Endothelial cell of umbilical vein (primary cell): ENCODE results near the gene ABAT. TPM values are rescaled to one million over a fixed set of nuclear protein-coding genes. Genes with fewer than 3 reads are reported as not detected.

Experiments
- BruUV-seq: library from RNA; stranded (reverse); fragments of 400-500 nt; replicated peaks from 2 replicates; lab custom pipeline; 2021; lab: Mats Ljungman, UMichigan
- CTCF ChIA-PET: fragments of 300-600, 350-600 bp; sonication (Branson Sonifier 250); formaldehyde crosslinking; loops from one replicate; lab custom pipeline; 2021; ENCODE audit warnings: antibody characterized with exemption, inconsistent platforms; lab: Charles Lee
- POLR2A ChIA-PET: fragments of 300-600, 350-600 bp; sonication (Branson Sonifier 250); formaldehyde crosslinking; loops from one replicate; lab custom pipeline; 2021; ENCODE audit warnings: antibody characterized with exemption, inconsistent platforms; lab: Charles Lee
- DNase-seq: peaks from one replicate; pipeline ENCODE4 v3.0.0-alpha.2; 2011; ENCODE audit warnings: low read depth, low spot score
- FAIRE-seq: peaks from 2 replicates; lab custom pipeline; 2011; peaks lifted over from hg19 to GRCh38; lab: Jason Lieb, UNC
- H2AFZ ChIP-seq: 2 replicates; pipeline ENCODE4 v1.6.0; 2012; ENCODE audit warnings: low read depth, low read length, control low read depth, inconsistent platforms
- H3K27ac ChIP-seq: 2 replicates; pipeline ENCODE4 v1.5.1; 2011; ENCODE audit warnings: low read depth, mild to moderate bottlenecking, control low read depth, low read length, moderate library complexity; ENCODE audit not compliant: insufficient read depth
- H3K27me3 ChIP-seq, 2 experiments: 2 replicates each; pipeline versions ENCODE4 v1.6.0 to v1.6.1; 2011; ENCODE audit warnings: low read length in 2 of 2, mixed read lengths in 1 of 2; ENCODE audit not compliant: control insufficient read depth in 2 of 2, insufficient read depth in 2 of 2
- H3K36me3 ChIP-seq, 2 experiments: 2 replicates in 1 of 2; 3 replicates in 1 of 2; pipeline ENCODE4 v1.5.1; 2011; ENCODE audit warnings: low read length in 2 of 2, mild to moderate bottlenecking in 1 of 2, moderate library complexity in 1 of 2; ENCODE audit not compliant: control insufficient read depth in 2 of 2, insufficient read depth in 2 of 2; ENCODE audit errors: extremely low read depth in 1 of 2
- H3K4me1 ChIP-seq: 3 replicates; pipeline ENCODE4 v1.5.1; 2011; ENCODE audit warnings: mild to moderate bottlenecking, low read length; ENCODE audit not compliant: control insufficient read depth, insufficient read depth; ENCODE audit errors: extremely low read depth
- H3K4me2 ChIP-seq: 2 replicates; pipeline ENCODE4 v1.6.1; 2011; ENCODE audit warnings: low read length, control low read depth, mixed read lengths; ENCODE audit not compliant: insufficient read depth
- H3K4me3 ChIP-seq, 3 experiments: fragments of 200-600 bp in 1 of 3; sonication (generic), shearing (Covaris generic) in 1 of 3; replicated peaks in 1 of 3; 2 replicates each; pipeline ENCODE4 v1.5.1; 2011 to 2016; ENCODE audit warnings: control low read depth in 3 of 3, low read length in 3 of 3, mild to moderate bottlenecking in 2 of 3, inconsistent platforms in 1 of 3, low read depth in 1 of 3, moderate library complexity in 1 of 3; ENCODE audit not compliant: insufficient read depth in 1 of 3
- H3K79me2 ChIP-seq: 2 replicates; pipeline ENCODE4 v1.6.0; 2012; ENCODE audit warnings: low read length, inconsistent platforms; ENCODE audit not compliant: control insufficient read depth, insufficient read depth
- H3K9ac ChIP-seq: replicated peaks from 2 replicates; pipeline ENCODE3; 2011; ENCODE audit warnings: low read length, control low read depth; ENCODE audit not compliant: insufficient read depth; ENCODE audit errors: extremely low read depth
- H3K9me1 ChIP-seq: replicated peaks from 3 replicates; pipeline ENCODE4 v1.6.0; 2011; ENCODE audit warnings: mild to moderate bottlenecking, low read length; ENCODE audit not compliant: control insufficient read depth, insufficient read depth; ENCODE audit errors: extremely low read depth
- H3K9me3 ChIP-seq: replicated peaks from 2 replicates; pipeline ENCODE4 v1.5.1; 2012; ENCODE audit warnings: low read length, inconsistent platforms; ENCODE audit not compliant: control insufficient read depth, insufficient read depth
- H4K20me1 ChIP-seq: replicated peaks from 2 replicates; pipeline ENCODE3; 2011; ENCODE audit warnings: mild to moderate bottlenecking, low read length; ENCODE audit not compliant: control insufficient read depth, insufficient read depth; ENCODE audit errors: extremely low read depth
- EZH2 ChIP-seq: IDR thresholded peaks from 2 replicates; pipeline ENCODE4 v1.6.1; 2012; ENCODE audit warnings: borderline replicate concordance, low read depth, mild to moderate bottlenecking, moderate library complexity, low read length, inconsistent platforms; ENCODE audit not compliant: severe bottlenecking
- FOS ChIP-seq: IDR thresholded peaks from 2 replicates; pipeline ENCODE4 v1.6.1; 2011; ENCODE audit warnings: mild to moderate bottlenecking, low read length, moderate library complexity, borderline replicate concordance; ENCODE audit not compliant: insufficient read depth
- GATA2 ChIP-seq: IDR thresholded peaks from 2 replicates; pipeline ENCODE4 v1.7.0; 2011; ENCODE audit warnings: low read depth, mild to moderate bottlenecking, moderate library complexity, mixed read lengths, low read length; ENCODE audit not compliant: insufficient read length, insufficient read depth
- JUN ChIP-seq: IDR thresholded peaks from 2 replicates; pipeline ENCODE4 v1.6.1; 2011; ENCODE audit warnings: borderline replicate concordance, low read depth; ENCODE audit not compliant: insufficient read length, insufficient read depth
- MAX ChIP-seq: IDR thresholded peaks from 2 replicates; pipeline ENCODE4 v1.6.1; 2011; ENCODE audit not compliant: insufficient read depth, insufficient read length
- MYC ChIP-seq: IDR thresholded peaks from one replicate; pipeline ENCODE4 v1.6.1; 2011; ENCODE audit warnings: mild to moderate bottlenecking, low read depth, low read length
- POLR2A ChIP-seq: IDR thresholded peaks from 2 replicates; pipeline ENCODE4 v1.6.1; 2012; ENCODE audit warnings: low read depth, mild to moderate bottlenecking, control low read depth, low read length
- POLR2AphosphoS5 ChIP-seq: IDR thresholded peaks from 2 replicates; pipeline ENCODE4 v1.6.1; 2012; ENCODE audit warnings: low read depth, mild to moderate bottlenecking, control low read depth, low read length, moderate library complexity; ENCODE audit not compliant: insufficient read depth
- dilution Hi-C: fragments of 300-500 bp; cut with MboI; formaldehyde crosslinking; loops from one replicate; pipeline ENCODE4 v1.15.0; 2019; ENCODE audit warnings: low sequenced_read_pairs; ENCODE audit not compliant: extremely low pct_ligation_motif_present
- intact Hi-C: fragments of 100-400 bp; cut with micrococcal nuclease; formaldehyde crosslinking; loops from one replicate; pipeline ENCODE4 v1.10.0; 2022
- polyA plus RNA-seq, 4 experiments: library from polyadenylated mRNA; depleted of rRNA in 3 of 4; stranded (reverse) in 3 of 4; unstranded in 1 of 4; fragments of >200 nt; gene quantifications; 2 replicates each; pipeline versions ENCODE4 v1.2.1 to v1.2.3, GENCODE V29; 2011 to 2012; ENCODE audit warnings: missing spikeins in 1 of 4
- total RNA-seq: library from RNA; stranded (reverse); gene quantifications from 2 replicates; pipeline ENCODE4 v1.2.3, GENCODE V29; 2021
- TF ChIP-seq, protein P1 (sequence below), 2 donors: IDR thresholded peaks; 1 replicate in 1 of 2; 2 replicates in 1 of 2; pipeline ENCODE4 v1.5.1; 2011; ENCODE audit warnings: low read length in 2 of 2, mild to moderate bottlenecking in 2 of 2, moderate library complexity in 2 of 2, control low read depth in 1 of 2, inconsistent platforms in 1 of 2, low read depth in 1 of 2; ENCODE audit not compliant: insufficient read depth in 1 of 2; ENCODE audit errors: extremely low read depth in 1 of 2

The ABAT gene
- total and polyA plus RNA-seq, 2 donors (not counting 3 experiments of a cell fraction or from before 2014, with no cell fraction given): 1.3 to 1.4 TPM

- peaks cover 18% of the 10 kb centered on the region for H3K4me1 ChIP-seq
- H3K27me3 ChIP-seq: no peaks in the 10 kb centered on the region
- intact Hi-C loops (no loop called here), dilution Hi-C loops (no loop called here)
- H3K4me2 ChIP-seq: no peak overlapping the region
- DNase-seq (no peak), FAIRE-seq (no peak)
- BruUV-seq: no TSS peak
- H3K9me3 ChIP-seq: no peaks in the 10 kb centered on the region
- no peak overlapping the region for H3K9ac ChIP-seq
- no peak overlapping the region for H3K27ac ChIP-seq
- CTCF ChIA-PET: interaction anchor here (1.0 kb wide), 1 partner anchor 49 kb away, joined by 3 read pairs; no protein-coding TSS in a partner anchor
- TF ChIP-seq, protein P1, sequence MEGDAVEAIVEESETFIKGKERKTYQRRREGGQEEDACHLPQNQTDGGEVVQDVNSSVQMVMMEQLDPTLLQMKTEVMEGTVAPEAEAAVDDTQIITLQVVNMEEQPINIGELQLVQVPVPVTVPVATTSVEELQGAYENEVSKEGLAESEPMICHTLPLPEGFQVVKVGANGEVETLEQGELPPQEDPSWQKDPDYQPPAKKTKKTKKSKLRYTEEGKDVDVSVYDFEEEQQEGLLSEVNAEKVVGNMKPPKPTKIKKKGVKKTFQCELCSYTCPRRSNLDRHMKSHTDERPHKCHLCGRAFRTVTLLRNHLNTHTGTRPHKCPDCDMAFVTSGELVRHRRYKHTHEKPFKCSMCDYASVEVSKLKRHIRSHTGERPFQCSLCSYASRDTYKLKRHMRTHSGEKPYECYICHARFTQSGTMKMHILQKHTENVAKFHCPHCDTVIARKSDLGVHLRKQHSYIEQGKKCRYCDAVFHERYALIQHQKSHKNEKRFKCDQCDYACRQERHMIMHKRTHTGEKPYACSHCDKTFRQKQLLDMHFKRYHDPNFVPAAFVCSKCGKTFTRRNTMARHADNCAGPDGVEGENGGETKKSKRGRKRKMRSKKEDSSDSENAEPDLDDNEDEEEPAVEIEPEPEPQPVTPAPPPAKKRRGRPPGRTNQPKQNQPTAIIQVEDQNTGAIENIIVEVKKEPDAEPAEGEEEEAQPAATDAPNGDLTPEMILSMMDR (IDR thresholded peaks at IDR 0.05; ENCODE audit: extremely low read depth in 1 of 2, insufficient read depth in 1 of 2, low read depth in 1 of 2, low read length in 2 of 2): no peak
- TF ChIP-seq JUN: no peak
- no peak for TF ChIP-seq FOS
- no peak for TF ChIP-seq POLR2AphosphoS5
- no peak for TF ChIP-seq POLR2A
- no peak for TF ChIP-seq MAX
- no peak for TF ChIP-seq GATA2
- TF ChIP-seq MYC: no peak
- no peak for TF ChIP-seq EZH2
- POLR2A ChIA-PET: no interaction called here
- H3K4me3 ChIP-seq: no peak overlapping the region
- H4K20me1 ChIP-seq: no peaks in the 10 kb centered on the region
- H2AFZ ChIP-seq: no peak overlapping the region
- H3K9me1 ChIP-seq: no peaks in the 10 kb centered on the region
- H3K36me3 ChIP-seq: peaks cover 5 to 11% of the 10 kb centered on the region in 2 experiments
- H3K79me2 ChIP-seq: peaks cover 15% of the 10 kb centered on the region
Observed at GRCh38 chr16:8831450-8831849, 157.0 kb downstream of the ABAT start.
